ENCODE data around the gene SLC12A8.
"Not testable (repeated sequence)": the region's sequence is repeated elsewhere in the genome, so short reads cannot be mapped to it uniquely, and the experiment has no call there.

- TF ChIP-seq CTCF (conservative IDR thresholded peaks at IDR 0.05); ZFX (IDR thresholded peaks at IDR 0.05): not testable (repeated sequence)
Measured at GRCh38 chr3:125082339-125082738, 130.2 kb downstream of the SLC12A8 start.

Data from C4-2B (cell line).